Panc1 (cell line): ENCODE data around the gene MTA3. TPM values are rescaled to one million over a fixed set of nuclear protein-coding genes. Genes with fewer than 3 reads are reported as not detected.

Experiments used
- ATAC-seq: fragments of 200-7000 bp; cut with Tn5 transposase; 2 replicates; pipeline ENCODE4 v1.9.1; 2020; ENCODE audit warnings: mild to moderate bottlenecking, moderate library complexity
- BruUV-seq: library from RNA; stranded (reverse); fragments of 400-500 nt; replicated peaks from 2 replicates; lab custom pipeline; 2021; lab: Mats Ljungman, UMichigan
- CTCF ChIA-PET: fragments of 300-600 bp; sonication (Branson Sonifier 250); formaldehyde crosslinking; loops from one replicate; lab custom pipeline; 2022; ENCODE audit warnings: antibody characterized with exemption; lab: Charles Lee
- POLR2A ChIA-PET: fragments of 300-600 bp; sonication (Branson Sonifier 250); formaldehyde crosslinking; loops from one replicate; lab custom pipeline; 2022; ENCODE audit warnings: antibody characterized with exemption; lab: Charles Lee
- DNase-seq: peaks from one replicate; pipeline ENCODE4 v3.0.0-alpha.2; 2010; ENCODE audit warnings: low read depth, low spot score
- H3K27ac ChIP-seq: 2 replicates; pipeline ENCODE4 v1.5.1; 2011; ENCODE audit warnings: mild to moderate bottlenecking, low read length, inconsistent platforms
- H3K27me3 ChIP-seq: fragments of 200-500 bp; sonication (Bioruptor generic); 2 replicates; pipeline ENCODE4 v1.6.0; 2014; ENCODE audit warnings: low read length, inconsistent platforms; ENCODE audit not compliant: control insufficient read depth, insufficient read depth
- H3K36me3 ChIP-seq: fragments of 200-500 bp; sonication (Bioruptor generic); 2 replicates; pipeline ENCODE4 v1.5.1; 2014; ENCODE audit warnings: inconsistent platforms, mild to moderate bottlenecking, low read length, moderate library complexity; ENCODE audit not compliant: control insufficient read depth, insufficient read depth
- H3K4me1 ChIP-seq: 2 replicates; pipeline ENCODE4 v1.5.1; 2011; ENCODE audit warnings: inconsistent platforms, mild to moderate bottlenecking, low read length, moderate library complexity; ENCODE audit not compliant: control insufficient read depth, insufficient read depth
- H3K4me3 ChIP-seq, 2 experiments: 2 replicates each; pipeline ENCODE4 v1.5.1; 2011 to 2012; ENCODE audit warnings: low read depth in 2 of 2, low read length in 2 of 2, mild to moderate bottlenecking in 2 of 2, inconsistent platforms in 1 of 2, moderate library complexity in 1 of 2
- H3K9me3 ChIP-seq: fragments of 200-500 bp; sonication (Bioruptor generic); 2 replicates; pipeline ENCODE4 v1.5.1; 2014; ENCODE audit warnings: low read depth, mild to moderate bottlenecking, inconsistent platforms, low read length, moderate library complexity; ENCODE audit not compliant: control insufficient read depth, insufficient read depth
- CTCF ChIP-seq: fragments of 450-650 bp; IDR thresholded peaks from 2 replicates; pipeline ENCODE4 v1.5.1; 2017; ENCODE audit warnings: mild to moderate bottlenecking
- POLR2AphosphoS5 ChIP-seq: IDR thresholded peaks from 2 replicates; pipeline ENCODE4 v1.6.1; 2012; ENCODE audit warnings: mild to moderate bottlenecking, low read depth, low read length, moderate library complexity
- REST ChIP-seq, 2 experiments: IDR thresholded peaks; 2 replicates each; pipeline ENCODE4 v1.6.1; 2011 to 2012; ENCODE audit warnings: low read depth in 2 of 2, control low read depth in 1 of 2, low read length in 1 of 2, mild to moderate bottlenecking in 1 of 2, moderate library complexity in 1 of 2; ENCODE audit not compliant: insufficient read depth in 1 of 2
- SIN3A ChIP-seq: IDR thresholded peaks from 2 replicates; pipeline ENCODE4 v1.6.1; 2012; ENCODE audit warnings: low read depth, mild to moderate bottlenecking, low read length, moderate library complexity, borderline replicate concordance; ENCODE audit not compliant: insufficient read depth
- TCF7L2 ChIP-seq: IDR thresholded peaks from 2 replicates; pipeline ENCODE4 v1.6.1; 2011; ENCODE audit warnings: mild to moderate bottlenecking, low read depth, low read length, inconsistent platforms
- in situ Hi-C: cut with HindIII; loops from 2 replicates; pipeline ENCODE4 v1.10.0; 2016; ENCODE audit warnings: low sequenced_read_pairs, low pct_unique_long_range_greater_than_20kb
- intact Hi-C: fragments of 100-400 bp; cut with micrococcal nuclease; formaldehyde crosslinking; loops from one replicate; pipeline ENCODE4 v1.10.0; 2022; ENCODE audit not compliant: unreplicated experiment
- total RNA-seq: library from RNA; stranded (reverse); gene quantifications from one replicate; pipeline ENCODE4 v1.2.1, GENCODE V29; 2021; ENCODE audit not compliant: unreplicated experiment

Gene MTA3
- total RNA-seq, 1 experiment from 2014 or later = 65.6 TPM

GRCh38 chr2:42532397-42532796, 36.0 kb upstream of the MTA3 start:
- ChIA-PET CTCF (no interaction called here), POLR2A (no interaction called here)
- Histone ChIP-seq H3K36me3 (no peaks in the 10 kb centered on the region), H3K4me3 (no peak overlapping the region), H3K27ac (no peak overlapping the region), H3K9me3 (no peaks in the 10 kb centered on the region), H3K4me1 (peaks cover 6% of the 10 kb centered on the region), H3K27me3 (no peaks in the 10 kb centered on the region)
- DNase-seq (no peak), ATAC-seq (no peak)
- intact Hi-C loops = no loop called here
- no peak for TF ChIP-seq TCF7L2
- TF ChIP-seq POLR2AphosphoS5 = no peak
- TF ChIP-seq REST (IDR thresholded peaks at IDR 0.05; ENCODE audit: insufficient read depth in 1 of 2, low read depth in 2 of 2, low read length in 1 of 2) = no peak
- TF ChIP-seq SIN3A = no peak
- no peak for TF ChIP-seq CTCF
- in situ Hi-C loops = no loop called here
- no TSS peak for BruUV-seq

- no peaks in the 10 kb centered on the region for H3K36me3 ChIP-seq
- ChIA-PET POLR2A (no interaction called here), CTCF (no interaction called here)
- no peaks in the 10 kb centered on the region for H3K9me3 ChIP-seq
- H3K27ac ChIP-seq = no peak overlapping the region
- BruUV-seq = no TSS peak
- H3K27me3 ChIP-seq = no peaks in the 10 kb centered on the region
- intact Hi-C loops (no loop called here), in situ Hi-C loops (no loop called here)
- DNase-seq (no peak), ATAC-seq (no peak)
- H3K4me3 ChIP-seq = no peak overlapping the region
- TF ChIP-seq REST (IDR thresholded peaks at IDR 0.05; ENCODE audit: insufficient read depth in 1 of 2, low read depth in 2 of 2, low read length in 1 of 2) = no peak
- TF ChIP-seq TCF7L2 = no peak
- no peak for TF ChIP-seq SIN3A
- TF ChIP-seq POLR2AphosphoS5 = no peak
- no peak for TF ChIP-seq CTCF
- no peaks in the 10 kb centered on the region for H3K4me1 ChIP-seq
Measured at GRCh38 chr2:42537493-42537892, 30.9 kb upstream of the MTA3 start.
